Spinal cord (tissue), 10 donors: ENCODE data around the gene GNB1. TPM values are rescaled to one million over a fixed set of nuclear protein-coding genes. Genes with fewer than 3 reads are reported as not detected.

Experiments used
- DNase-seq, 6 donors: peaks; one replicate each; pipeline versions ENCODE4 v3.0.0 to v3.0.0-alpha.2; 2013 to 2015; ENCODE audit warnings: low spot score in 6 of 6, low read depth in 4 of 6
- H3K27ac ChIP-seq: one replicate; pipeline ENCODE4 v1.5.1; 2013; ENCODE audit warnings: low read depth, low read length, control low read depth
- H3K27me3 ChIP-seq: one replicate; pipeline ENCODE4 v1.6.1; 2013; ENCODE audit warnings: low read length; ENCODE audit not compliant: control insufficient read depth, insufficient read depth
- H3K36me3 ChIP-seq: one replicate; pipeline ENCODE4 v1.6.1; 2013; ENCODE audit warnings: low read length; ENCODE audit not compliant: control insufficient read depth, insufficient read depth
- H3K4me1 ChIP-seq: one replicate; pipeline ENCODE4 v1.6.1; 2013; ENCODE audit warnings: low read length; ENCODE audit not compliant: control insufficient read depth, insufficient read depth
- H3K4me3 ChIP-seq: one replicate; pipeline ENCODE4 v1.5.1; 2013; ENCODE audit warnings: low read depth, low read length, control low read depth
- H3K9me3 ChIP-seq: one replicate; pipeline ENCODE4 v1.6.1; 2013; ENCODE audit warnings: low read length; ENCODE audit not compliant: control insufficient read depth, insufficient read depth
- WGBS: methylation state at CpG from one replicate; pipeline ENCODE4 v1.1.5; 2013; ENCODE audit warnings: missing lambda C conversion rate; ENCODE audit not compliant: insufficient coverage; 5-methylcytosine and 5-hydroxymethylcytosine counted together
- polyA plus RNA-seq, 2 donors: library from polyadenylated mRNA; unstranded; fragments of 120-200 nt; gene quantifications; one replicate each; pipeline ENCODE4 v1.2.1, GENCODE V29; 2013; ENCODE audit not compliant: insufficient read length in 2 of 2
- total RNA-seq, 2 donors: library from RNA; depleted of rRNA in 1 of 2; stranded (reverse); fragments of 120-200 nt in 1 of 2; fragments of >200 nt in 1 of 2; gene quantifications; one replicate each; pipeline versions ENCODE4 v1.2.3 to v1.2.4, GENCODE V29; 2013 to 2014
- donor health status: healthy.

Gene GNB1
- total and polyA plus RNA-seq, 4 donors: 129 to 651 (median 436) TPM

- H3K27me3 ChIP-seq: no peaks in the 10 kb centered on the region
- no peak overlapping the region for H3K27ac ChIP-seq
- DNase-seq: no peak
- no peak overlapping the region for H3K4me3 ChIP-seq
- peaks cover 32% of the 10 kb centered on the region for H3K36me3 ChIP-seq
- H3K9me3 ChIP-seq: no peaks in the 10 kb centered on the region
- WGBS: 82% methylated on average over 7 of the region's 7 CpGs
- H3K4me1 ChIP-seq: peaks cover 43% of the 10 kb centered on the region
These were observed 110.0 kb downstream of the GNB1 start for GRCh38 chr1:1780598-1781525.

- Histone ChIP-seq H3K4me1 (peaks cover 43% of the 10 kb centered on the region), H3K4me3 (no peak overlapping the region), H3K9me3 (no peaks in the 10 kb centered on the region), H3K27me3 (no peaks in the 10 kb centered on the region), H3K36me3 (peaks cover 23% of the 10 kb centered on the region), H3K27ac (peak overlapping the region; percentile 7)
- WGBS: 32% methylated on average over 16 of the region's 19 CpGs
- DNase-seq: peak in 2 of 6 donors; percentile 38 to 70
These were observed 110.9 kb downstream of the GNB1 start for GRCh38 chr1:1779691-1780597.

GRCh38 chr1:1779320-1779675, 111.6 kb downstream of the GNB1 start:
- H3K27ac ChIP-seq: peak overlapping the region; percentile 7
- peaks cover 23% of the 10 kb centered on the region for H3K36me3 ChIP-seq
- no peaks in the 10 kb centered on the region for H3K27me3 ChIP-seq
- no peak for DNase-seq
- WGBS: 57% methylated on average over 7 of the region's 11 CpGs
- peaks cover 43% of the 10 kb centered on the region for H3K4me1 ChIP-seq
- H3K4me3 ChIP-seq: peak overlapping the region; percentile 2
- H3K9me3 ChIP-seq: no peaks in the 10 kb centered on the region

GRCh38 chr1:1778663-1779319, 112.1 kb downstream of the GNB1 start:
- DNase-seq: peak in 2 of 6 donors; percentile 16 to 36
- H3K4me3 ChIP-seq: peak overlapping the region; percentile 18
- H3K27ac ChIP-seq: peak overlapping the region; percentile 7
- H3K36me3 ChIP-seq: peaks cover 24% of the 10 kb centered on the region
- H3K9me3 ChIP-seq: no peaks in the 10 kb centered on the region
- no peaks in the 10 kb centered on the region for H3K27me3 ChIP-seq
- peaks cover 43% of the 10 kb centered on the region for H3K4me1 ChIP-seq
- 2% methylated on average over 67 of the region's 68 CpGs for WGBS

GRCh38 chr1:1777950-1778662, 112.8 kb downstream of the GNB1 start, which contains the start of gene NADK:
NADK (minus strand) TSS chr1:1778470; CDS start chr1:1765406, 13,064 bp downstream.
- Histone ChIP-seq H3K4me1 (peaks cover 38% of the 10 kb centered on the region), H3K9me3 (no peaks in the 10 kb centered on the region), H3K4me3 (peak within 1 kb of the TSS; percentile 47), H3K27ac (peak within 1 kb of the TSS; percentile 7), H3K36me3 (peaks cover 18% of the 10 kb centered on the region), H3K27me3 (no peaks in the 10 kb centered on the region)
- WGBS: under 1% methylated on average over 99 of the region's 99 CpGs
- DNase-seq: peak in 5 of 6 donors; percentile 35 to 87 (median 58)

GRCh38 chr1:1777583-1777899, 113.3 kb downstream of the GNB1 start:
- H3K9me3 ChIP-seq: no peaks in the 10 kb centered on the region
- H3K27ac ChIP-seq: no peak overlapping the region
- H3K4me3 ChIP-seq: peak overlapping the region; percentile 47
- H3K4me1 ChIP-seq: peaks cover 33% of the 10 kb centered on the region
- WGBS: 0% methylated on average over 2 of the region's 6 CpGs
- H3K27me3 ChIP-seq: no peaks in the 10 kb centered on the region
- peaks cover 15% of the 10 kb centered on the region for H3K36me3 ChIP-seq
- DNase-seq: no peak

- H3K4me3 ChIP-seq: peak overlapping the region; percentile 47
- 57% methylated on average over 5 of the region's 9 CpGs for WGBS
- H3K36me3 ChIP-seq: peaks cover 15% of the 10 kb centered on the region
- no peaks in the 10 kb centered on the region for H3K9me3 ChIP-seq
- peak in 1 of 6 donors; percentile 24 for DNase-seq
- no peaks in the 10 kb centered on the region for H3K27me3 ChIP-seq
- H3K27ac ChIP-seq: no peak overlapping the region
- peaks cover 26% of the 10 kb centered on the region for H3K4me1 ChIP-seq
These were observed 114.0 kb downstream of the GNB1 start for GRCh38 chr1:1776672-1777582.
